H1 (cell line): Measurements from ENCODE around the gene COL19A1. TPM values are rescaled to one million over a fixed set of nuclear protein-coding genes. Genes with fewer than 3 reads are reported as not detected.

ENCODE experiments used
- CHD2 ChIP-seq: IDR thresholded peaks from 2 replicates; pipeline ENCODE4 v1.6.1; 2012; ENCODE audit warnings: low read length, improper control_type of control experiment
- SAP30 ChIP-seq: fragments of 300-600 bp; sonication (generic); IDR thresholded peaks from 2 replicates; pipeline ENCODE4 v1.7.1; 2012; ENCODE audit warnings: low read length, moderate library complexity, mild to moderate bottlenecking, inconsistent platforms; ENCODE audit not compliant: insufficient read depth, insufficient replicate concordance
- USF2 ChIP-seq: IDR thresholded peaks from 2 replicates; pipeline ENCODE4 v1.6.1; 2011; ENCODE audit warnings: low read length, improper control_type of control experiment
- polyA plus RNA-seq, 7 experiments: library from polyadenylated mRNA; depleted of rRNA in 3 of 7; stranded (reverse) in 5 of 7; unstranded in 2 of 7; fragments of >200 nt in 5 of 7; fragments of 200-250 nt in 2 of 7; gene quantifications; 1 replicate in 5 of 7; 2 replicates in 1 of 7; 4 replicates in 1 of 7; pipeline versions ENCODE4 v1.2.1 to v1.2.3, GENCODE V29; 2011 to 2013; ENCODE audit warnings: missing spikeins in 2 of 7, mixed read lengths in 2 of 7
- total RNA-seq: library from RNA; stranded (reverse); fragmentation: NEBNext Ultra II Directional; extraction: Animal tissue kit (Norgen Biotek cat#: 25700); gene quantifications from 2 replicates; pipeline ENCODE4 v1.2.1, GENCODE V29; 2021

Gene COL19A1
- total and polyA plus RNA-seq, 2 of the 8 experiments (the other 6 are each of a cell fraction or from before 2014, with no cell fraction given): not detected

GRCh38 chr6:69937402-69938136 lies 71.2 kb downstream of the COL19A1 start (continued):
- TF ChIP-seq USF2 (no peak), CHD2 (no peak), SAP30 (no peak)
